Measurements from ENCODE around the gene ESRRA.

DNA sequence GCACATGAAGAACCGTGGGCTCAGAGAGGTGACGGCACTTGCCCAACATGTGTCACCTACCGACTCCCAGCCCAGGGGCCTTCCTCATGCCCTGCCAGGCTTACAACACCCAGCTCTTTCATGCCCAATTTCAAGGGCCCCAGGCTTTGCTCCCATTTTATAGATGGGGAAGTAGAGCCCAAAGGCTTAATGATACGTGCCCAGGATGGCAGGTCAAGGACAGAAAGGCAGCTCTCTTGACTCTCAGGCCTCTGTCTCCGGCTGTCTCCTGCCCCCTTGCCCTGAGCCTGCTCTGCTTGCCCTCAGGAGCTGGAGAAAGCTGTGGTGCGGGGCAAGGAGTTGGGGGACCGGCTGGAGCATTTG is 43.7 kb downstream of the ESRRA start:
- TF ChIP-seq, protein P1, sequence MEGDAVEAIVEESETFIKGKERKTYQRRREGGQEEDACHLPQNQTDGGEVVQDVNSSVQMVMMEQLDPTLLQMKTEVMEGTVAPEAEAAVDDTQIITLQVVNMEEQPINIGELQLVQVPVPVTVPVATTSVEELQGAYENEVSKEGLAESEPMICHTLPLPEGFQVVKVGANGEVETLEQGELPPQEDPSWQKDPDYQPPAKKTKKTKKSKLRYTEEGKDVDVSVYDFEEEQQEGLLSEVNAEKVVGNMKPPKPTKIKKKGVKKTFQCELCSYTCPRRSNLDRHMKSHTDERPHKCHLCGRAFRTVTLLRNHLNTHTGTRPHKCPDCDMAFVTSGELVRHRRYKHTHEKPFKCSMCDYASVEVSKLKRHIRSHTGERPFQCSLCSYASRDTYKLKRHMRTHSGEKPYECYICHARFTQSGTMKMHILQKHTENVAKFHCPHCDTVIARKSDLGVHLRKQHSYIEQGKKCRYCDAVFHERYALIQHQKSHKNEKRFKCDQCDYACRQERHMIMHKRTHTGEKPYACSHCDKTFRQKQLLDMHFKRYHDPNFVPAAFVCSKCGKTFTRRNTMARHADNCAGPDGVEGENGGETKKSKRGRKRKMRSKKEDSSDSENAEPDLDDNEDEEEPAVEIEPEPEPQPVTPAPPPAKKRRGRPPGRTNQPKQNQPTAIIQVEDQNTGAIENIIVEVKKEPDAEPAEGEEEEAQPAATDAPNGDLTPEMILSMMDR (conservative IDR thresholded peaks at IDR 0.05; ENCODE audit: low read length), result no peak
- TF ChIP-seq EZH2phosphoT487 (IDR thresholded peaks at IDR 0.05; ENCODE audit: borderline replicate concordance, low read depth, low read length), result no peak

Data from OCI-LY7 (cell line).